ENCODE results near the gene SP2.

Gene SP2

GRCh38 chr17:47927821-47928400, 31.9 kb downstream of the SP2 start:
- TF ChIP-seq ZBTB7A (IDR thresholded peaks at IDR 0.05; ENCODE audit: low read depth), result no peak
- no peak for TF ChIP-seq YY1 (IDR thresholded peaks at IDR 0.05; ENCODE audit: low read depth)
- no peak for TF ChIP-seq FOXM1 (IDR thresholded peaks at IDR 0.05; ENCODE audit: borderline replicate concordance, low read depth)
- TF ChIP-seq TAF1 (IDR thresholded peaks at IDR 0.05; ENCODE audit: low read depth), result no peak
- TF ChIP-seq CREB1 (IDR thresholded peaks at IDR 0.05; ENCODE audit: low read depth), result no peak
- no peak for TF ChIP-seq REST (IDR thresholded peaks at IDR 0.05; ENCODE audit: low read depth)

DNA sequence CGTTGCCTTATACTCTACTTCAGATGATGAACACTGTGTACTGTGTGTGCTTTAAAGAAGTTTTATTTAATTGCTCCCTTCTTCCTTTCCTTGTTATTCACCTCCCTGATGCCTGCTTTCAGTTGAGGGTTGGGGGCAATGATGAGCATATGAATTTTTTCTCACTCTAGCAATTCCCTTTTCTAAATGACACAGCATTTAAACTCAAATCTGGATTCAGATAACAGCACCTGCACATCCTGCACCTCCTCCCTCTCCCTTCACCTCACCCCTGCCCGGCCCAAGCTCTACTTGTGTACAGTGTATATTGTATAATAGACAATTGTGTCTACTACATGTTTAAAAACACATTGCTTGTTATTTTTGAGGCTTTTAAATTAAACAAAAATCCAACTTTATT, 32.4 kb downstream of the SP2 start:
- TF ChIP-seq FOXM1 (IDR thresholded peaks at IDR 0.05; ENCODE audit: borderline replicate concordance, low read depth) (no peak), REST (IDR thresholded peaks at IDR 0.05; ENCODE audit: low read depth) (no peak), TCF12 (IDR thresholded peaks at IDR 0.05; ENCODE audit: low read depth) (no peak), ZBTB7A (IDR thresholded peaks at IDR 0.05; ENCODE audit: low read depth) (no peak), CEBPB (IDR thresholded peaks at IDR 0.05) (no peak), NFIC (IDR thresholded peaks at IDR 0.05) (no peak), CREB1 (IDR thresholded peaks at IDR 0.05; ENCODE audit: low read depth) (no peak), EGR1 (IDR thresholded peaks at IDR 0.05) (no peak), TEAD4 (IDR thresholded peaks at IDR 0.05) (no peak), EP300 (IDR thresholded peaks at IDR 0.05; ENCODE audit: borderline replicate concordance) (no peak), RAD21 (IDR thresholded peaks at IDR 0.05; ENCODE audit: low read depth) (no peak), TAF1 (IDR thresholded peaks at IDR 0.05; ENCODE audit: low read depth) (no peak), YY1 (IDR thresholded peaks at IDR 0.05; ENCODE audit: low read depth) (no peak)
- TF ChIP-seq, protein P1, sequence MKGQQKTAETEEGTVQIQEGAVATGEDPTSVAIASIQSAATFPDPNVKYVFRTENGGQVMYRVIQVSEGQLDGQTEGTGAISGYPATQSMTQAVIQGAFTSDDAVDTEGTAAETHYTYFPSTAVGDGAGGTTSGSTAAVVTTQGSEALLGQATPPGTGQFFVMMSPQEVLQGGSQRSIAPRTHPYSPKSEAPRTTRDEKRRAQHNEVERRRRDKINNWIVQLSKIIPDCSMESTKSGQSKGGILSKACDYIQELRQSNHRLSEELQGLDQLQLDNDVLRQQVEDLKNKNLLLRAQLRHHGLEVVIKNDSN (IDR thresholded peaks at IDR 0.05), result no peak
- TF ChIP-seq, protein P2, sequence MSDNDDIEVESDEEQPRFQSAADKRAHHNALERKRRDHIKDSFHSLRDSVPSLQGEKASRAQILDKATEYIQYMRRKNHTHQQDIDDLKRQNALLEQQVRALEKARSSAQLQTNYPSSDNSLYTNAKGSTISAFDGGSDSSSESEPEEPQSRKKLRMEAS (IDR thresholded peaks at IDR 0.05), result no peak

GRCh38 chr17:47929218-47930000, 33.4 kb downstream of the SP2 start:
- TF ChIP-seq EP300 (IDR thresholded peaks at IDR 0.05; ENCODE audit: borderline replicate concordance) (no peak), YY1 (IDR thresholded peaks at IDR 0.05; ENCODE audit: low read depth) (no peak), TEAD4 (IDR thresholded peaks at IDR 0.05) (no peak), ZBTB7A (IDR thresholded peaks at IDR 0.05; ENCODE audit: low read depth) (no peak), CREB1 (IDR thresholded peaks at IDR 0.05; ENCODE audit: low read depth) (no peak), RAD21 (IDR thresholded peaks at IDR 0.05; ENCODE audit: low read depth) (no peak)
- TF ChIP-seq, protein P1 (IDR thresholded peaks at IDR 0.05), result no peak

GRCh38 chr17:47931848-47932247, 35.8 kb downstream of the SP2 start:
- TF ChIP-seq, protein P1 (IDR thresholded peaks at IDR 0.05), result no peak
- TF ChIP-seq CEBPB (IDR thresholded peaks at IDR 0.05) (no peak), REST (IDR thresholded peaks at IDR 0.05; ENCODE audit: low read depth) (no peak)

All from Ishikawa (cell line).